K562 (cell line): ENCODE data around the gene ACOT4. TPM values are rescaled to one million over a fixed set of nuclear protein-coding genes. Genes with fewer than 3 reads are reported as not detected.
"Not testable (repeated sequence)": the region's sequence is repeated elsewhere in the genome, so short reads cannot be mapped to it uniquely, and the experiment has no call there.

Experiments
- ATAC-seq: fragments of 200-7000 bp; cut with Tn5 transposase; 3 replicates; pipeline ENCODE4 v1.9.1; 2020; ENCODE audit warnings: moderate library complexity
- BruUV-seq: library from RNA; stranded (reverse); fragments of 400-500 nt; replicated peaks from 2 replicates; lab custom pipeline; 2021; lab: Mats Ljungman, UMichigan
- CTCF ChIA-PET: fragments of 300-600 bp; formaldehyde crosslinking; extraction: SDS; loops from one replicate; lab custom pipeline; 2021; ENCODE audit warnings: low intra/inter-chr PET ratio; lab: Yijun Ruan, JAX
- POLR2A ChIA-PET: fragments of 300-600, 350-650 bp; sonication (Branson Sonifier 250); formaldehyde crosslinking; extraction: SDS; loops from one replicate; lab custom pipeline; 2021; ENCODE audit warnings: antibody characterized with exemption, inconsistent platforms; lab: Yijun Ruan, JAX
- DNase-seq, 4 experiments: peaks; one replicate each; pipeline versions ENCODE4 v3.0.0 to v3.0.0-alpha.2; 2011 to 2018; ENCODE audit warnings: low spot score in 3 of 4, mixed read lengths in 3 of 4; ENCODE audit errors: extremely low read depth in 1 of 4
- FAIRE-seq: peaks from 2 replicates; lab custom pipeline; 2011; peaks lifted over from hg19 to GRCh38; lab: Jason Lieb, UNC
- H2AFZ ChIP-seq: 2 replicates; pipeline ENCODE4 v1.6.0; 2011; ENCODE audit warnings: low read depth, low read length, control low read depth, inconsistent platforms
- H3K27ac ChIP-seq: fragments of 200-600 bp; 3 replicates; pipeline ENCODE4 v1.8.0; 2011; ENCODE audit warnings: low read depth, mild to moderate bottlenecking, control low read depth, inconsistent platforms, low read length, moderate library complexity, mixed read lengths; ENCODE audit errors: extremely low read depth
- H3K27me3 ChIP-seq, 2 experiments: fragments of 300-600 bp in 1 of 2; 2 replicates in 1 of 2; 3 replicates in 1 of 2; pipeline versions ENCODE4 v1.6.0 to v1.8.0; 2011; ENCODE audit warnings: inconsistent platforms in 2 of 2, low read length in 2 of 2, mild to moderate bottlenecking in 1 of 2, mixed read lengths in 1 of 2, moderate library complexity in 1 of 2; ENCODE audit not compliant: control insufficient read depth in 2 of 2, insufficient read depth in 2 of 2
- H3K36me3 ChIP-seq: fragments of 300-600 bp; 3 replicates; pipeline ENCODE4 v1.8.0; 2011; ENCODE audit warnings: mild to moderate bottlenecking, low read length, inconsistent platforms; ENCODE audit not compliant: control insufficient read depth, insufficient read depth
- H3K4me1 ChIP-seq, 2 experiments: fragments of 200-600 bp in 1 of 2; replicated peaks in 1 of 2; 2 replicates in 1 of 2; 3 replicates in 1 of 2; pipeline versions ENCODE4 v1.5.1 to v1.8.0; 2011; ENCODE audit warnings: inconsistent platforms in 2 of 2, low read length in 2 of 2, mild to moderate bottlenecking in 1 of 2, mixed read lengths in 1 of 2, moderate library complexity in 1 of 2; ENCODE audit not compliant: control insufficient read depth in 2 of 2, insufficient read depth in 2 of 2
- H3K4me2 ChIP-seq: 2 replicates; pipeline ENCODE4 v1.6.1; 2011; ENCODE audit warnings: low read length, control low read depth, inconsistent platforms, mixed read lengths; ENCODE audit not compliant: insufficient read depth
- H3K4me3 ChIP-seq: fragments of 200-600 bp; sonication (generic), shearing (Covaris generic); 2 replicates; pipeline ENCODE4 v1.5.1; 2016; ENCODE audit warnings: control low read depth, inconsistent platforms
- H3K79me2 ChIP-seq: fragments of 200-600 bp; 3 replicates; pipeline ENCODE4 v1.8.0; 2011; ENCODE audit warnings: low read length, inconsistent platforms; ENCODE audit not compliant: control insufficient read depth, insufficient read depth
- H3K9ac ChIP-seq, 2 experiments: 2 replicates each; pipeline versions ENCODE4 v1.6.0 to v1.6.1; 2011; ENCODE audit warnings: low read depth in 2 of 2, low read length in 2 of 2, control low read depth in 1 of 2, inconsistent platforms in 1 of 2, mild to moderate bottlenecking in 1 of 2, mixed read lengths in 1 of 2; ENCODE audit not compliant: insufficient read depth in 1 of 2
- H3K9me1 ChIP-seq: one replicate; pipeline ENCODE4 v1.6.0; 2011; ENCODE audit warnings: inconsistent platforms, mild to moderate bottlenecking, low read length, moderate library complexity; ENCODE audit not compliant: control insufficient read depth, insufficient read depth
- H3K9me3 ChIP-seq: replicated peaks from 2 replicates; pipeline ENCODE4 v1.5.1; 2011; ENCODE audit warnings: low read depth, low read length, inconsistent platforms; ENCODE audit not compliant: control insufficient read depth, insufficient read depth
- H4K20me1 ChIP-seq: replicated peaks from 2 replicates; pipeline ENCODE4 v1.6.1; 2011; ENCODE audit warnings: low read length, inconsistent platforms, mixed read lengths; ENCODE audit not compliant: control insufficient read depth, insufficient read depth
- WGBS: fragments of 100-300 bp; shearing (Covaris generic); methylation state at CpG from one replicate; pipeline ENCODE4 v1.1.6; 2016; ENCODE audit warnings: low coverage, mixed read lengths; ENCODE audit not compliant: insufficient coverage; ENCODE audit errors: missing lambda C conversion rate; 5-methylcytosine and 5-hydroxymethylcytosine counted together
- in situ Hi-C: fragments of 300-500 bp; cut with MboI; formaldehyde crosslinking; loops from 4 replicates; pipeline ENCODE4 v1.15.0; 2018; ENCODE audit warnings: inconsistent platforms, mixed read lengths
- intact Hi-C: fragments of 100-400 bp; cut with micrococcal nuclease; formaldehyde crosslinking; loops from 2 replicates; pipeline ENCODE4 v1.14.2; 2022
- polyA plus RNA-seq, 8 experiments: library from polyadenylated mRNA; depleted of rRNA in 4 of 8; stranded (reverse) in 5 of 8; unstranded in 3 of 8; fragments of >200 nt; fragmentation: Nextera tagmentation in 2 of 8; fragmentation: Illumina TruSeq in 1 of 8; extraction: Ambion mirVana in 2 of 8; extraction: Trizol in 1 of 8; gene quantifications; 2 replicates each; pipeline versions ENCODE4 v1.2.1 to v1.2.3, GENCODE V29; 2011 to 2014; ENCODE audit warnings: inconsistent platforms in 1 of 8, missing spikeins in 1 of 8
- total RNA-seq, 7 experiments: library from RNA; depleted of rRNA in 6 of 7; stranded (reverse); fragments of >200 nt in 6 of 7; fragmentation: Illumina TruSeq in 2 of 7; extraction: Trizol in 2 of 7; gene quantifications; 2 replicates each; pipeline versions ENCODE4 v1.2.1 to v1.2.3, GENCODE V29; 2011 to 2021; ENCODE audit warnings: low replicate concordance in 1 of 7

Gene ACOT4
- total and polyA plus RNA-seq, 9 of the 15 experiments (the other 6 are each of a cell fraction or from before 2014, with no cell fraction given) = not detected

DNA sequence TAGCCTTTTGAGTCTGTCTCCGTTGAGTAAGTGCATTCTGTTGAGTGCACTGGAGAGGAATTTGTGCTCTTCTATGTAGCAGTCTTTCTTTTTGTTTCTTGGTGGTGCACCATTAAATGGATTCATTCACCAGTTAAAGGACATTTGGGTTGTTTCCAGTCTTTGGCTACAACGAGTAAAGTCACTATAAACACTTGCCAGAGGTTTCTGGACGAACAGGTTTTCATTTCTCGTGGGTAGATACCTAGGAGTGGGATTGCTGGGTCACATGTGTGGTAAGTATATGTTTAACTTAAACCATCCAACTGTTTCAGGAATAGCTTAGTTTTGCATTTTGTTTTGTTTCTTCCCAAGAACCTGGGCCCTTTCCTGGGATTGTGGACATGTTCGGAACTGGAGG is 18.6 kb upstream of the ACOT4 start:
- CTCF ChIA-PET, H3K79me2 ChIP-seq, in situ Hi-C loops, H3K9me3 ChIP-seq, H2AFZ ChIP-seq, H3K27ac ChIP-seq, DNase-seq, H3K9ac ChIP-seq, H3K4me2 ChIP-seq, H3K27me3 ChIP-seq, BruUV-seq, ATAC-seq, FAIRE-seq, H4K20me1 ChIP-seq, H3K9me1 ChIP-seq, H3K4me3 ChIP-seq, H3K36me3 ChIP-seq, H3K4me1 ChIP-seq, intact Hi-C loops: not testable (repeated sequence)
- 34% methylated on average over 5 of the region's 5 CpGs for WGBS
- POLR2A ChIA-PET = interaction anchor here (0.6 kb wide), 1 partner anchor 420 kb away, joined by 3 read pairs; no protein-coding TSS in a partner anchor

DNA sequence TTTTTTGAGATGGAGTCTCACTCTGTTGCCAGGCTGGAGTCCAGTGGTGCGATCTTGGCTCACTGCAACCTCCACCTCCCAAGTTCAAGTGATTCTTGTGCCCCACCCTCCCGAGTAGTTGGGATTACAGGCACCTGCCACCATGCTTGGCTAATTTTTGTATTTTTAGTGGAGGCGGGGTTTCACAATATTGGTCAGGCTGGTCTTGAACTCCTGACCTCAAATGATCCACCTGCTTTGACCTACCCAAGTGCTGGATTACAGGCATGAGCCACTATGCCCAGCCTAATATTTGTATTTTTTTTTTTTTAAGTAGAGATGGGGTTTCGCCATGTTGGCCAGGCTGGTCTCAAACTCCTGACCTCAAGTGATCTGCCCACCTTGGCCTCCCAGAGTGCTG is 17.9 kb upstream of the ACOT4 start:
- H3K9ac ChIP-seq, H3K4me3 ChIP-seq, CTCF ChIA-PET, in situ Hi-C loops, DNase-seq, H3K4me2 ChIP-seq, H3K9me3 ChIP-seq, H3K27me3 ChIP-seq, H3K36me3 ChIP-seq, H4K20me1 ChIP-seq, BruUV-seq, FAIRE-seq, H3K9me1 ChIP-seq, H3K27ac ChIP-seq, intact Hi-C loops, H3K79me2 ChIP-seq, H2AFZ ChIP-seq, ATAC-seq, H3K4me1 ChIP-seq: not testable (repeated sequence)
- WGBS = 42% methylated on average over 2 of the region's 4 CpGs
- POLR2A ChIA-PET = interaction anchor here (0.6 kb wide), 2 partner anchors 280 to 419 kb away, joined by 3 read pairs; no protein-coding TSS in a partner anchor

DNA sequence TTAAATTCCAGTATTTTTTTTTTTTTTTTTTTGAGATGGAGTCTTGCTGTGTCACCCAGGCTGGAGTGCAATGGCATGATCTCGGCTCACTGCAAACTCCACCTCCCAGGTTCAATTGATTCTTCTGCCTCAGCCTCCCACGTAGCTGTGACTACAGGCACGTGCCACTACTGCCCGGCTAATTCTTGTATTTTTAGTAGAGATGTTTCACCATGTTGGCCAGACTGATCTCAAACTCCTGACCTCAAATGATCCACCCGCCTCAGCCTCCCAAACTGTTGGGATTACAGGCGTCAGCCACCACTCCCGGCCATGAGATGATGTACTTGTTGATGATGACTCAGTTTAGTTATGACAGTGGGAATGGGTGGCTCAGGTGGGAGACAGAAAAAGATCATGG is 17.4 kb upstream of the ACOT4 start:
- WGBS = 33% methylated on average over 6 of the region's 7 CpGs
- H2AFZ ChIP-seq, FAIRE-seq, intact Hi-C loops, H3K9me1 ChIP-seq, DNase-seq, H3K4me3 ChIP-seq, BruUV-seq, in situ Hi-C loops, H3K9ac ChIP-seq, H3K79me2 ChIP-seq, H3K36me3 ChIP-seq, CTCF ChIA-PET, H3K27me3 ChIP-seq, H3K4me2 ChIP-seq, ATAC-seq, H4K20me1 ChIP-seq, H3K9me3 ChIP-seq, H3K27ac ChIP-seq, H3K4me1 ChIP-seq: not testable (repeated sequence)
- POLR2A ChIA-PET = interaction anchor here (0.6 kb wide), 1 partner anchor 280 kb away, joined by 3 read pairs; no protein-coding TSS in a partner anchor
